ENCODE data around the gene CDCP1.

CDCP1 gene

GRCh38 chr3:45176912-45177311, 30.7 kb upstream of the CDCP1 start:
- H3K27me3 ChIP-seq (ENCODE audit: insufficient read depth, low read length), result no peaks in the 10 kb centered on the region
- no peak overlapping the region for H2AFZ ChIP-seq (ENCODE audit: low read length)
- H3K27ac ChIP-seq (ENCODE audit: low read depth, low read length, poor library complexity, severe bottlenecking), result no peak overlapping the region
- no peaks in the 10 kb centered on the region for H3K79me2 ChIP-seq (ENCODE audit: insufficient read depth, low read length)
- no peaks in the 10 kb centered on the region for H3K36me3 ChIP-seq (ENCODE audit: insufficient read depth, low read length)
- no peak overlapping the region for H3K4me3 ChIP-seq (ENCODE audit: low read depth, low read length, poor library complexity, severe bottlenecking)
- no peaks in the 10 kb centered on the region for H3K4me1 ChIP-seq (ENCODE audit: insufficient read depth, low read length, severe bottlenecking)
- H4K20me1 ChIP-seq (ENCODE audit: insufficient read depth, low read length), result no peaks in the 10 kb centered on the region
- H3K4me2 ChIP-seq (ENCODE audit: low read length), result no peak overlapping the region
- TF ChIP-seq EZH2 (IDR thresholded peaks at IDR 0.05; ENCODE audit: borderline replicate concordance, low read length), result no peak
- TF ChIP-seq, protein P1, sequence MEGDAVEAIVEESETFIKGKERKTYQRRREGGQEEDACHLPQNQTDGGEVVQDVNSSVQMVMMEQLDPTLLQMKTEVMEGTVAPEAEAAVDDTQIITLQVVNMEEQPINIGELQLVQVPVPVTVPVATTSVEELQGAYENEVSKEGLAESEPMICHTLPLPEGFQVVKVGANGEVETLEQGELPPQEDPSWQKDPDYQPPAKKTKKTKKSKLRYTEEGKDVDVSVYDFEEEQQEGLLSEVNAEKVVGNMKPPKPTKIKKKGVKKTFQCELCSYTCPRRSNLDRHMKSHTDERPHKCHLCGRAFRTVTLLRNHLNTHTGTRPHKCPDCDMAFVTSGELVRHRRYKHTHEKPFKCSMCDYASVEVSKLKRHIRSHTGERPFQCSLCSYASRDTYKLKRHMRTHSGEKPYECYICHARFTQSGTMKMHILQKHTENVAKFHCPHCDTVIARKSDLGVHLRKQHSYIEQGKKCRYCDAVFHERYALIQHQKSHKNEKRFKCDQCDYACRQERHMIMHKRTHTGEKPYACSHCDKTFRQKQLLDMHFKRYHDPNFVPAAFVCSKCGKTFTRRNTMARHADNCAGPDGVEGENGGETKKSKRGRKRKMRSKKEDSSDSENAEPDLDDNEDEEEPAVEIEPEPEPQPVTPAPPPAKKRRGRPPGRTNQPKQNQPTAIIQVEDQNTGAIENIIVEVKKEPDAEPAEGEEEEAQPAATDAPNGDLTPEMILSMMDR (IDR thresholded peaks at IDR 0.05; ENCODE audit: low read length), result no peak
- H3K9me3 ChIP-seq (ENCODE audit: low read length), result no peaks in the 10 kb centered on the region
- H3K9ac ChIP-seq (ENCODE audit: low read length), result no peak overlapping the region
- H3F3A ChIP-seq (ENCODE audit: insufficient read depth, low read length), result no peaks in the 10 kb centered on the region
- H3K9me2 ChIP-seq (ENCODE audit: low read depth, low read length), result no peaks in the 10 kb centered on the region

- no peak overlapping the region for H3K4me3 ChIP-seq (ENCODE audit: low read depth, low read length, poor library complexity, severe bottlenecking)
- TF ChIP-seq EZH2 (IDR thresholded peaks at IDR 0.05; ENCODE audit: borderline replicate concordance, low read length), result no peak
- TF ChIP-seq, protein P1 (IDR thresholded peaks at IDR 0.05; ENCODE audit: low read length), result no peak
- no peaks in the 10 kb centered on the region for H3K9me3 ChIP-seq (ENCODE audit: low read length)
- H3K4me1 ChIP-seq (ENCODE audit: insufficient read depth, low read length, severe bottlenecking), result no peaks in the 10 kb centered on the region
- no peaks in the 10 kb centered on the region for H3K27me3 ChIP-seq (ENCODE audit: insufficient read depth, low read length)
- H3F3A ChIP-seq (ENCODE audit: insufficient read depth, low read length), result no peaks in the 10 kb centered on the region
- H3K9ac ChIP-seq (ENCODE audit: low read length), result no peak overlapping the region
- no peaks in the 10 kb centered on the region for H3K9me2 ChIP-seq (ENCODE audit: low read depth, low read length)
- no peak overlapping the region for H2AFZ ChIP-seq (ENCODE audit: low read length)
- no peak overlapping the region for H3K27ac ChIP-seq (ENCODE audit: low read depth, low read length, poor library complexity, severe bottlenecking)
- H3K4me2 ChIP-seq (ENCODE audit: low read length), result no peak overlapping the region
- no peaks in the 10 kb centered on the region for H4K20me1 ChIP-seq (ENCODE audit: insufficient read depth, low read length)
- no peaks in the 10 kb centered on the region for H3K79me2 ChIP-seq (ENCODE audit: insufficient read depth, low read length)
- H3K36me3 ChIP-seq (ENCODE audit: insufficient read depth, low read length), result no peaks in the 10 kb centered on the region
Measured at GRCh38 chr3:45174234-45174633, 28.1 kb upstream of the CDCP1 start.

DNA sequence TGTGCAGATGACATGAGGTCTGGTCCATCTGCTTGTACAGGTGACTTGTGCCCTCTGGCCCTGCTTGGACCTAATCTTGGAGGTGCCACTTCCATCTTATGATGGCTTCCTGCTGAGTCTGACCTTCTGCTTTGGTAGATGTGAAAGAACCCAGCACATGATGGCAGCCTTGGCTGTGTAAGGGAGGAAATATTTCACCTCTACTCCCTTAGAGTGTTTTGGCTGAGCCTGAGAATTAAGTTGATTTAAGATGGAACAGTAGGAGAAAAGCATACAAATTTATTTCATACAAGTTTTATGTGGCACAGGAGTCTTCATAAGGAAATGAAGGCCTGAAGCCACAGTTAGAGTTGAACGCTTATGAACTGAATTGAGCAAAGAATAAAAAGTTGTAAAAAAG, 27.6 kb upstream of the CDCP1 start:
- Histone ChIP-seq H3K36me3 (ENCODE audit: insufficient read depth, low read length) (no peaks in the 10 kb centered on the region), H3K9me2 (ENCODE audit: low read depth, low read length) (no peaks in the 10 kb centered on the region), H3F3A (ENCODE audit: insufficient read depth, low read length) (no peaks in the 10 kb centered on the region), H3K27me3 (ENCODE audit: insufficient read depth, low read length) (no peaks in the 10 kb centered on the region), H3K79me2 (ENCODE audit: insufficient read depth, low read length) (no peaks in the 10 kb centered on the region), H3K9ac (ENCODE audit: low read length) (no peak overlapping the region), H3K4me1 (ENCODE audit: insufficient read depth, low read length, severe bottlenecking) (no peaks in the 10 kb centered on the region), H3K4me3 (ENCODE audit: low read depth, low read length, poor library complexity, severe bottlenecking) (no peak overlapping the region), H3K27ac (ENCODE audit: low read depth, low read length, poor library complexity, severe bottlenecking) (no peak overlapping the region), H3K9me3 (ENCODE audit: low read length) (no peaks in the 10 kb centered on the region), H3K4me2 (ENCODE audit: low read length) (no peak overlapping the region), H2AFZ (ENCODE audit: low read length) (no peak overlapping the region), H4K20me1 (ENCODE audit: insufficient read depth, low read length) (no peaks in the 10 kb centered on the region)
- TF ChIP-seq, protein P1 (IDR thresholded peaks at IDR 0.05; ENCODE audit: low read length), result no peak
